Tracheal epithelial cell (primary cell): Measurements from ENCODE around the gene CARD10. TPM values are rescaled to one million over a fixed set of nuclear protein-coding genes. Genes with fewer than 3 reads are reported as not detected.

Source experiments
- total RNA-seq: library from RNA; depleted of rRNA; stranded (reverse); fragments of >200 nt; gene quantifications from 2 replicates; pipeline ENCODE4 v1.2.1, GENCODE V29; 2014

Gene CARD10
- total RNA-seq: 16.4 and 34.2 TPM in 2 replicates

GRCh38 chr22:37519268-37520195 lies at the start of gene CARD10:
TSS of gene CARD10 (minus strand) at chr22:37519415. CDS start at chr22:37519200, 215 bp downstream.

GRCh38 chr22:37559901-37560607 lies 40.8 kb upstream of the CARD10 start, which contains the start of gene CDC42EP1:
TSS of gene CDC42EP1 (plus strand) at chr22:37560480. CDS start at chr22:37566350, 5,870 bp downstream.

GRCh38 chr22:37486224-37486845 lies 32.9 kb downstream of the CARD10 start, which contains the start of gene MFNG:
TSS of gene MFNG (minus strand) at chr22:37486384. CDS start at chr22:37486177, 207 bp downstream.

Other genes starting within 250 kb of the CARD10 start
- gene CYTH4, start 236.9 kb downstream of the CARD10 start, total RNA-seq: 1.5 TPM in 1 of 2 replicates, not detected in the other
- gene ELFN2, start 91.9 kb downstream of the CARD10 start, total RNA-seq: 0.64 and 1.9 TPM in 2 replicates
- gene MFNG, start 33.0 kb downstream of the CARD10 start, total RNA-seq: 0.43 and 2.2 TPM in 2 replicates
- gene CDC42EP1, start 41.1 kb upstream of the CARD10 start, total RNA-seq: 11.7 and 36.1 TPM in 2 replicates
- gene LGALS2, start 60.7 kb upstream of the CARD10 start, total RNA-seq: not detected in 2 replicates
- 31.1 and 41.7 TPM in 2 replicates for gene GGA1, start 89.4 kb upstream of the CARD10 start, total RNA-seq
- gene SH3BP1, start 120.3 kb upstream of the CARD10 start, total RNA-seq: 28.1 and 42.4 TPM in 2 replicates
- 9.2 and 10.0 TPM in 2 replicates for gene PDXP, start 139.3 kb upstream of the CARD10 start, total RNA-seq
- 1,268 and 2,738 TPM in 2 replicates for gene LGALS1, start 156.2 kb upstream of the CARD10 start, total RNA-seq
- gene NOL12, start 166.9 kb upstream of the CARD10 start, total RNA-seq: 20.0 and 35.9 TPM in 2 replicates
- 49.0 and 54.7 TPM in 2 replicates for gene TRIOBP, start 177.6 kb upstream of the CARD10 start, total RNA-seq